COR-L47 (cell line): Measurements from ENCODE around the gene SYTL1.

Experiments used
- DNase-seq: peaks from one replicate; lab custom pipeline; 2025; lab: John Stamatoyannopoulos, UW

SYTL1 gene

DNA sequence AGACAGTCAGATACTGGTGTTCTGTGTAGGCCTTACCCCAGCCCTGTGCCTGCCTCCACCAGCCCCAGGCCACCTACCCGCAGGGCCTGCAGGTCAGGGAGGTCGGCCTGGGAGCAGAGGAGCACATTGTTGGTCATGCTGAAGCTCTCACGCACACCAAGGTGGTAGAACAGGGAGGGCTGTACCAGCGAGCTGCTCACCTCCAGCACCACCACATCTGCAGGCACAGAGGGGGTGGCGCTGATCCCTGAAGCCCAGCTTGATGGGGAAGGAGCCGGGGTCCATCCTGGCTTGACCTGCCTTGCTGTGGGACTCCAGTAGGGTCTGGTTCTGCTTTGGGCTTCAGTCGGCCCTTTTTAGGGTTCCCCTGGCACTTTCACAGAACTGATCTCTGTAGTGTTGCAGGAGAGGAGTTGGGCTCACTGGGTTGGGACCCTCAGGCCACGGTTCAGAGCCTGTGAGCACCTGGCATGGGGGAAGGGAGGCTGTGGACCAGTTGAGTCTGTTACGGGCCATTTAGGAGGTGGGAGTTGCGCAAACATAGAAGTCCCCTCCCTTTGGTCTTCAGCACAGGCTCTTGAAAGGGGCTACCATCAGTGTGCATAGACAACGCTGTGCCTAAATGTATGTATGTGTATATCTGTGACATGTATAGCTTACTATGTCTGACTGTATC, 23.0 kb downstream of the SYTL1 start:
- DNase-seq: no peak

DNA sequence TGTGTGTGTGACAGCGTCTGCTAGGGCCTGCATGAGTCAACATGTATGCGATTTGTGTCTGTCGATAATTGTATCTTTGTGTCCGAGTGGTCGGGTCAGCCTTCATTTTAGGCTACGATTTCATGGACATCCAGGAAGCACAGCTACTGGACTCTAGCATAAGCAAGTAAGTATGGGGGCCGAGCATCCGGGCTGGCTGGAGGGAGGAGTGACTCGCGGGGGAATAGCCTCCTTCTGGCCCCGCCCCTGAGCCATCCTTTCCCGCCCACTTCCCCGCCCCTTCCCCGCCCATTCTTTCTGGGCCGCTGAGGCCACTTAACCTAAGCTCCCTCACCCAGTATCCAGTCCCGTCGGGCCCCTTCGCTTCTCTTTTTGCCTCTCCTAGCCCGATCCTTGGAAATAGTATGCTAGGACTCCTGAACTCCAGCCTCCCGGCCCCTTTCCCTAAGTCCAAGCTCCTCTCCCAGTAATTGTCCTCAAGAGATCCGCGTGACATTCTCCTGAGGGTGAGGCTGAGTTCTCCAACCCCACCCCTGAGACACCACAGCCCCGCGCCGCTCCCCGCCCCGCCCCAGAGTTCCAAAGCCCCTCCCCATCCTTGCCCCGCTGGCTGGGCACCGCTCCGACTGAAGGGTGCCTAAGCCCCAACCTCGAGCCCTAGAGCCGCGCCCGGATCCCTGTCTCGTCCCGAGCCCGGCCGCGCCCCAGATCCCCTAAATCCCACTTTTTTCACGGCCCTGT, 23.7 kb downstream of the SYTL1 start:
- DNase-seq: peak; percentile 68

DNA sequence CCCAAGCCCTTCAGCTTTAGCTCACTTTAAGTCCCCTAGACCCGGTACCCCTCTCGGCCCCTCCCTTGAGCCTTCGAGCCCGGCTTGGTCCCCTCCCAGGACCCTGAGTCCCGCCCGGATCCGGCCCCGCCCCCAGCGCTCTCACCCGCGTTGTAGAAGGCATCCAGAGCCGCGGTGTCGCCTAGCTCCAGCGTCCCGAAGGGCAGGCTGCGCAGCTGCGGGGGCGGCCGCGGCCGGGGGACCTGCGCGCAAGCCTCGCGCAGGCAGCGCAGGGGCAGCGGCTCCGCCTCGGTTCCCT, 24.2 kb downstream of the SYTL1 start:
- DNase-seq: peak; percentile 49

DNA sequence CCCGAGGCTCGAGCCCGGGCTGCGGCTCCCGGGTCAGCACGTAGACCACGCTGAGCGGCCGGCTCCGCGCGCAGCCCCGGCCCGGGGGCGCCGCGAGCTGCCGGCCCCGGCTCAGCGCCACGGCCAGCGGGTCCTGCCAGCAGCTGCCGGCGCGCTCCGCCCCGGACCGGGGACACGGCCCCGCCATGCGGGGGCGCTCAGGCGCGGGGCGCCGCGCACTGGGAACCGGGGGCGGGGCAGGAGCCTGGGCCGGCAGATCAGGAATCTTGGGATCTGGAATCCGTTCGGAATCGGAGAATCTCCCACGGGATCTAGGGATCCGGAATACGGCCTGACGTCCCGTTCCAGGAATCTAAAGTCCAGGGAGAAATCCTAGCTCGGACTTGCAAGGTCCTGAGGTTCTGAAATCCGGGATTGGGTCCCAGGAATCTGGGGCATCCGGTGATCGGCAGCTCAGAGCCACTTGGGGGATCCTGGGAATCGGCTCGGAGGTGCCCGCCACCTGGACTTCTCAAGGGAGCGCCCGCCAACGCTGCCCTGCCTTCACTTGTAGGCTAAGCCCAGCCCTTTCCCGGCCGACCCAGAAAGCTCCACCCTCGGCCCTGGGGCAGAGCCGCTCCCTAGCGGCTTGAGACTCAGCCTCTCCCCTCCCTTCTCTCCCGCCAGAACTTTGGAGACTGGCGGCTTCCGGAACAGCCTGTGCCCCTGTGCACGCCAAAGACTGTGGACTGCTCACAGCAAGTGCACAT, 24.8 kb downstream of the SYTL1 start, which contains the start of gene MAP3K6:
Gene MAP3K6, minus strand, starts transcription at position 551 of the 749 bp plus-strand sequence. Its CDS starts 364 bp downstream, at position 187.
- peak; percentile 31 for DNase-seq

DNA sequence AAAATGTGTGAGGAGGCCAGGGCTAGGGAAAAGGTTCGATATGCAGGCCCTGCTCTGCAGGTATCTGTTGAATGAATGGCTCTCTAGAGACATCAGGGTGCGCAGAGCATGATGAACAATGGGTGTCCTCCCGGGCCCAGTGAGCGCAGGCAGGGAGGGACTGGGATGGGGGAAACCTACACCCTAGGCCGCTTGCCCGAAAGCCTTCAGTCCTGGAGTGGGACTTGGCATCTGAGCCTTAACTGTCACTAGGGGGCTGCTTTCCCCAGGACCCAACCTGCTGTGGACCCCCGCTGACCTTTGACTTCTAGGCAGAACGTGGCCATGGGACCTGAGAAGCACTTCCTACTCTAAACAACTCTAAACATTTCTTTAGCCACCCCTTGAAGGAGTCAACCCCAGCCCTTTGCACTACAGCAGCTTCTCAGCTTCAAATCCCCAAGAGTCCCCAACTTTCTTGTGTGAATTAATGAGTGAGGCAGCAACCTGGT, 25.4 kb downstream of the SYTL1 start:
- no peak for DNase-seq

DNA sequence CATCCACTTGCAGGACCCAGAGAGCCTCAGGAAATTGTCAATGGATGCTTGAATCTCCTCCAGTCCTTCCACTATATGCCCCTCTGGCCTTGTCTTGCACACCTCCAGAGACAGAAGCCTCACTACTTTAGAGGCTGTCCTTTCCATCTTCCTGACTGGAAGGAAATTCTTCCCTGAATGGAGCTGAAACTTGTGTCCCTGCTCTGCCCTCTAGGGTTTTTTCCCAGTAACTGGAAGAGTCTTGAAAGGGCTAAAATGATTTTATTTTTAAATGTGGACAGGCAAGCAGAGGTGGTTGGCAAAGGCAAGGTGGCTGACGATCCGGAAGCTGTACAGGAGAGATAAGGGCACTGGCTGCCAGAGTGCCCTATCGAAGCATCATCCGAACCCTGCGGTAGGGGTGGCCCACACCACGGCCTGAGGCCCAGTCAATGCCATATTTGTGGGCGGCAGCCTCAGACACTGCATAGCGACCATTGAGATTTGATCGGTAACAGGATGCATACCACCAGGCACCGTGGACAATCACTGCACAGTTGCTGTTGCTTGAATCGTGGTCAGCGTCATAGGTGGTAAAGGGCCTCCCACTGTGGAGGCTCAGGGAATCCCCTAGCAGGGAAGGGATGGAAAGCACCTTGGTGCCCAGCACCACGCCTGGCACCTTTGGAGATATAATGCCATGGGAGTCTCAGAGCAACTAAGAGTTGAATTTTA, 27.2 kb downstream of the SYTL1 start:
- DNase-seq: no peak

DNA sequence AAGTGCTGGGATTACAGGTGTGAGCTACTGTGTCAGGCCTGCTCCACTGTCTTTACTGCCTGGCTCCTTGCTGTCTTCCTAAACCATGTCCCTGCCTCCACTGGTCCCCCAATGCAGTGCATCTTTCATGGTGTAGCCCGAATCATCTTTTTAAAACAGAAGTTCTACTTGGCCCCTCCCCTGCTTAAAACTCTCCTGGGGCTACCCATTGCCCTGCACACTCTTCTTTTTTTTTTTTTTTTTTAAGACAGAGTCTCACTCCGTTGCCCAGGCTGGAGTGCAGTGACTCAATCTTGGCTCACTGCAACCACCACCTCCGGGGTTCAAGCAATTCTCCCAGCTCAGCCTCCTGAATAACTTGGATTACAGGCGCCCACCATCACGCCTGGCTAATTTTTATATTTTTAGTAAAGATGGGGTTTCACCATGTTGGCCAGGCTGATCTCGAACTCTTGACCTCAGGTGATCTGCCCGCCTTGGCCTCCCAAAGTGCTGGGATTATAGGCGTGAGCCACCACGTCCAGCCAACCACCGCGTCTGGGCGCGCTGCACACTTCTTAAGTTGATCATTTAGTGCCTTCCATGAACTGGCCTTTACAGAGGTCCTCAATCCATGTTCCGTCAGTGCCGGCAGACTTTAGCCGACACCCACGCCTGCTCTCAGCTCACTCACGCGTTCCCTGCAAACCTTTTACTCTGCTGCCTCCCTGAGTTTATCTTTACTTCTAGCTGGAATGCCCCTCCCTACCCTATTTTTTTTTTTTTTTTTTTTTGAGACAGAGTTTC, 30.4 kb downstream of the SYTL1 start:
- no peak for DNase-seq

DNA sequence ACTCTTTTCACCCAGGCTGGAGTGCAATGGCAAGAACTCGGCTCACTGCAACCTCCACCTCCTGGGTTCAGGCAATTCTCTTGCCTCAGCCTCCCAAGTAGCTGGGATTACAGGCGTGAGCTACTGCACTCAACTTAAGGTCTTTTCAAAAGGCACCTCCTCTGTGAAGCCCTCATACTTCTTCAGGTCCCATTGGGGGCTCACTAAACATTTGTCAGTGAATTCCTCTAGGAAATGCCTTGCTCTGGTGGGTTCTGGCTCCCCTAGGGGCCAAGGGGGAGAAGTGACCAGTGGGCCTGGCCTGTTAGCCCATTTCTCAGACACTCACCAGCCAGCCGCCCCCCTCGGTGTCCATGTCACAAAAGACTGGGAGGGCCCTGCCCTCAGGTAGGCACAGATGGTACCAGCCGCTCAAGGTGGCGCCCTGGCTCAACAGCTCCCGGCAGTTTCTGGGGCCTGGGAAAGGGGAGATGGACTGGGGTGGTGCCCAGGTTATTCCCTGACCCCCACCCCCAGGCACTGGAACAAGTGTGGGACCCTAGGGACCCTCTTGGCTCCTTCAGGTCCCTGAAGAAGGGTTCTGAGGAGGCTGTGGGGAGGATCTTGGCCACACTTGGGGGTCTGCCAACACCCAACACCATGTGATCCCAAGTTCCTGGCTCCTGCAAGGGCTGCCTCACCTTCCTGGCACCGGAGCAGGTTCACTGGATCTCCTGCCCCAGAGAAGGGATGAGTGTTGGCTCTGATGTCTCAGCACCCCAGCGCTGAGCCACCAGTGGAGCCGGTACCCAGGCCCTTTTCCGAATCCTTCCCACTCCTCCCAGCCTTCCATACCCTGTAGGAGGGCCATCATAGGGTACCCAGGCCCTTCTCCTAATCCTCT, 31.2 kb downstream of the SYTL1 start:
- DNase-seq: no peak

DNA sequence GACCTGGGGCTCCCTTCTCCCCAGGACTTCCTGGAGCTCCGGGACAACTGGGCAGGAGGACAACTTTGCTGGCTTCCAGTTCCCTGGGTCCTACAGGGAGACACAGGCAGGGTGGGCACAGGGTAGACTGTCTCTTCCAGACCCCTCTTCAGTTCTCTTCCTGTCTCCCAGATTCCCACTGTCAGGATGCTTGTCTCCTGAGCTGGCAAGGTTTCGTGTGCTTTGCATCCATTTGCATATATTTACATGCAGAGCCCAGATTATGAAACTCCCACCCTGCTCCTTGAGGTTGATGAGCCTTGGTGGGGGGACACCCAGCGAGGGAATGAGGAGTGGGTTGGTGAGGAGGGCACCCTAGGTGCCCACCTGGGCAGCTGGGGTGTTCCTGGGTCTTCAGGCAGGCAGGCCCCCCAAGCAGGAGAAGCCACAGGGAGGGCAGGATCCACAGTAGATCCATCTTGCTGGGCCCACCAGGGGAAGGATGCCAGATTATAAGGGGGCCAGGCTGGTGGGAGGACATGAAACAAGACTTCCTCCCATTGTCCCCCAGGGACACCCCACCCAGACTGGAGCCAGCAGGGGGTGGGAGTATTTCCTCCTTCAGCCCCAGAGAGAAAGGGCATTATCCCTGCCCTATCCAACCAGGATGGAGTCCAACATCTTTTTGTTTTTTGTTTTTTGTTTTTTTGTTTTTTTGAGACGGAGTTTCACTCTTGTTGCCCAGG, 32.7 kb downstream of the SYTL1 start, which contains the start of gene FCN3:
Gene FCN3, minus strand, starts transcription at position 463 of the 725 bp plus-strand sequence. Its CDS starts 6 bp downstream, at position 457.
- DNase-seq: no peak

DNA sequence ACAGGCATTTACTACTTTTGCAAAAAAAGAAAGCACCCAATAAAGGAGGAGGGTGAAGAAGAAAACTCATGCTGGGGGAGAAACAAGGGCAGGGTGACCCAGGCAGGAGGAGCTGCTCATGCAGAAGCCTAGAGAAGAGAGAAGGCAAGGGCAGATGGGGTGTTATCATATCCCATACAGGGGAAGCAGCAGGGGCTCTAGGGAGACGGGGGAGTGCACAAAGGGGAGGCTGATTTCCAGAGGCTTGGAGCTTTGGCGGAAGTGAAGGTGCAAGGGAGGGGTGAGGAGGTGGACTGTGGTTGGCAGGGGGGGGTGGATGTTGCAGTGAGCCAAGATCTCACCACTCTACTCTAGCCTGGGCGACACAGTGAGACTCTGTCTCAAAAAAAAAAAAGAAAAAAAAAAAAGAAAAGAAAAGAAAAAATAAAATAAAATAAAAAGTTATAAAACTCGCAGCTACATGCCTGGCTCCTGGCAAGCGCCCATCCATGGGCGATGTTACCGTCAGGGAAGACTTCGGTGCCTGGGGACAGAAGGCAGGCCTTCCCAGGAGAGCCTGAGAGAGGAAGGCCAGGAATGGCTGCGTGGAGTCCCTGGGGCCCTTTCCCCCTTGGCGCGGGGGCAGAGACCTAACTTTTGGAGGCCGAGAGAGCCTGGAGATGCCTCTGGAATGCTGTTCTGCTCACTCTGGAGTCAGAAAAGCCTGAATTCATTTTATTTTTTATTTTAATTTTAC, 36.1 kb downstream of the SYTL1 start:
- no peak for DNase-seq

DNA sequence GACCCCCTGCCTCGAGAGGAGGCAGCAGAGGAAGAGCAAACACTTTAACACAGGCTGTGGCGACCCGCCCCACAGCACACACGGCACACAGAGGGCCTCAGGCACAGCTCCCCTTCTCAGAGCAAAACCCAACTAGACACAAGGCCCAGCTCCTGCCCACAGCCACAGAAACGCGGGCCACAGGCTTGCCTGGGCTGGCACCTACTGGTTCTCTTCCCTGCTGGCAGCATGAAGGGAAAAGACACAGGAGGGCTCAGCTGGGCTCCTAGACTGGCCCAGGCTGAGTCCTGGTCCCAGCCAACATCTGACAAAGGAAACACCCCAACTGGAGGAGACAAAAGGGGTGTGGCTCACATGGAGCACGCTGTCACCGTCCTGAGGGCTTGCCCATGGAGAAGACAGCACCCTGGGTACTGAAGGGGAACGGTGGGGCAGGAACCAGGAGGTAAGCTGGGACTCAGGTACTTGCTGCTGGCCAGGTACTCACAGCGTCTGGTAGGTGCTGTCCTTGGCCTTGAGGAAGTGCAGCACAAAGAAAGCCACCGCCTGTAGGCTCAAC, 37.8 kb downstream of the SYTL1 start:
- DNase-seq: peak; percentile 27

DNA sequence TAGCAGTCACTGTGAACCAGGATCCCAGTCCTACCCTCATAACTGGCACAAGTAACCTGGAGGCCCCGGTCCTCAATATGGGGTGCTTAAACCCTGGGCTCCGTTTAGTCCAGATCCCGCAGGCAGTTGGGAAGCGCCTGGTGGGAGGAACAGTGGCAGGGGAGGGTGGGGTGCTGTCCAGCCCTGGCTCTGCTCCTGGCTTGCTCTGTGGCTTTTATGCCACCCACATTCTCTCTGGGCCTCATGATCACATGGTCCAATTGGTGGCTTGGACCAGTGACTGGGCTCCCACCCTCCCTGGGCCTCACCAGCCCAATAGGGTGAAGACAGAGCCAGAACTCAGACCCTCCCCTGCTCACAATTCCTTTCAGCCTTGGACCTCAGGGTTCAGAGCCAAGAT, 38.4 kb downstream of the SYTL1 start:
- no peak for DNase-seq

DNA sequence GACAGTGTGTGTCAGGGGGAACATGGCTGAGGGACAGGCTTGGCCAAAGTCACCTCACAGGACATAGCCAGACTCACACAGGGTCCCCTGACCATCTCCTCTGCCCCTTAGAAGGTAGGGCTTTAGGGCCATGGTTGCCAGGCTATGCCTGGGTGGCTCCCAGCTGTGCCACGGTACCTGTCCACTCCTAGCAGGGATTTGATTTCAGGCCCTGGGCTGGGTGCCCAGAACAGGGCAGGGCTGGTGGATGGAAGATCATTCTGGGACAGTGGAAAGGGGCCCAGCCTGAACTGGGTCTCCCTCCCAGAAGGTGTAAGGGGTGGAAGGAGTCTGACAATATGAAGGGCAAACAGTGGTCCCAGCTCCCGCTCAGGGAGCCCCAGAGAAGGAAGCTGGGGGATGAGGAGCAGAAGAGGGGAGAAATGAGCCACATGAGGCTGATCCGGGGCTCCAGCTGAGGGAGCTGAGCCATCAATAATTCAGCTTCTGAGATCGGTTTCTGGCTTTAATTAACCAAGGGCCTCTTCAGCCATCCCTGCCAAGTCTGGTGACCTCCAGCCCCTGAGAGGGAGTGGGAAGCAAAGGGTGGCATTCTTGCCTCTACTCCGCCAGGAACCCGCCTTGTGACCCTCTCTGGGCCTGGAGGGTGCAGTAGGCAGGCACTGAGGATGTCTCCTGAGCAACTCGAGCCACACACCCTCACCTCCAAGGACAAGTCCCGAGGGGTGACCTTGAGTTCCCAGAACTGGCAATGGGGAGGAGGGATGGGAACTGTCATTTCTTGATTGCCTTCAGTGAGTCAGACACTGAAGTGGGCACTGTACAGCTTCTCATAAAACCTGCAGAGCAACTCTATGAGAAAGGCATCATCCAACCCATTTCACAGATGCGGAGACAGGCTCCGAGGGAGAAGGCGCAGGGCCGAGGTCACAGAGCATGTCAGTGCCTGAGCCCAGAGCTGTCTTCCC, 39.2 kb downstream of the SYTL1 start:
- no peak for DNase-seq

DNA sequence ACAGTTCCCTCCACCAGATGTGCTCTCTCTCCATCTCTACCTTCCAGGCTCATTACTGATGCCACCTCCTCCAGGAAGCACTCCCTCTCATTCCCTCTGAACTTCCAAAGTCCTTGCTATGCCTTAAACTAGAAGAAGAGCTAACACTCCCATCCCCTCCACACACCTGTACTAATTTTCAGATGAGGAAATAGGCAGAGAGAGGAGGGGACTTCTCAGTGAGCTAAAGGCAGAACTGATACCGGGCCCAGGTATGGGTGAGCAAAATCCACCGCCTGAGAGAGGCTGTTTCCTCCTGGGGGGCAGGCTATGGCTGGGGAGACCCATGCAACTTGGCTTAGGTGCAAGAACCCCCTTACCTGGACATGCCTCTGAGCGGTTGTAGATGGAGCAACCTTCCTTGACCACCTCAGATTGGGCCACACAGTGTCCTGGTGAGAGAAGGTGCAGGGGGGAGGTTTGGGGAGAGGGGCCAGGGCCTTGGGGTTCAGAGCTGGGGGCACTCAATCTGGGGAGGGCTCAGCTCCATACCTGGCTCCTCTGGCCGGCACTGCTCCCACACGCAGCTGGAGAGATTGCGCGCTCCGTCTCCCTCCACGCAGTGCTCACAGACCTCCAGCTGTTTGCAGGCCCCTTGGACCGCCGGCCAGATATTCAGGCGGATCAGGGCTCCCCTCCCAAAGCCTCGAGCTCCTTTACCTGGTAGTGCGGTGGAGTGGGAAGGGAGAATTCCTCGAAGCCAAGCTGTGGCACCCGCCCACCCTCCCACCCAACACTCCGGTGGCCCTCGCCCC, 40.3 kb downstream of the SYTL1 start:
- DNase-seq: no peak

DNA sequence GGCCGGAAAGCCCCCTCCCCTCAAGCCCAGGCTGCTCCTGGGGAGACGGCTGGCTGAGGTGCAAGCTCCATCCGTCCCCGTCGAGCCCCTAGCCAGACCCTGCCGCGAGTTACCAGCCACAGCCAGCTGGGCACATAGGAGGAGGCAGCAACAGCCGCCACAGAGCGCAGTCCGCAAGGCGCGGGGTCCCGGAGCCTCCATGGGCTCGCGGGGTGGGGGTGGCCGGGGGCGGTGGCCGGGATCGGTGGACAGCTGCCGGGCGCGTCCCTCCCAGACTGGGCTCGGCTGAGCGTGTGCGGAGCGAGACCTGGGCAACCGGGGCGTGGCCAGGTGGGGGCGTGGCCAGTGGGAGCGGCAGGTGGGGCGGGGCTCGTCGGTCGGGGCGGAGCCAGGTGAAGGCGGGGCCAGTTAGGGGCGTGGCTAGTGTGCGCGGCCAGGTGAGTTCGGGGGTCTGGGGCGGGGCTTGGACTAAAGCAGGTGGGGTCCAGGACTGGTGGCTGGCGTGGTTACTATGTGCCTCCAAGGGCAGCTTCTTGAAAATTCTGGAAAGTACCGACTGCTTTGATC, 41.3 kb downstream of the SYTL1 start, which contains the start of gene CD164L2:
Gene CD164L2, minus strand, starts transcription at position 295 of the 567 bp plus-strand sequence. Its CDS starts 94 bp downstream, at position 201.
- DNase-seq: no peak

DNA sequence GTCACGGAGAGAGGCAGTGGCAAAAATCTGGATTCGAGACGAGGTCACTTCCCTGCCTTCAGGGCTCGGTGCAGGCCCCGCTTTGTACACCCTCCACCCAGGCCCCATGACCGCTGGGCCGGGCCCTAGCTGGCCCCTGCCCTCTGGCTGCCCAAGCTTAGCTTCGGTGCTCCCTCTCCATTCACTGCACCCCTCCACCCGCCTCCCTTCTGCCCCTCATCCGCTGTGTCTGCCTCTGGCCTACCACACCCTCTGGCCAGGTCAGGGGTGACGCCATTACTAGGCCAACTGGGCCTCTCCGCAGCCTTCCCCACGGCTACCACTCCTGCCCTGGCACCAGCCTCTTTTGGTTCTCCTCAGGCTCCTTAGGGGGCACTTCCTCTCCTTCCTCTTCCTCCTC, 41.8 kb downstream of the SYTL1 start:
- DNase-seq: no peak
